Upper lobe of left lung (tissue), 6 donors: ENCODE measurements around the gene DLG2. TPM values are rescaled to one million over a fixed set of nuclear protein-coding genes. Genes with fewer than 3 reads are reported as not detected.

Experiments used
- ATAC-seq, 2 donors: fragments of 200-7000 bp; cut with Tn5 transposase; one replicate each; pipeline ENCODE4 v1.9.1; 2022; ENCODE audit warnings: mild to moderate bottlenecking in 2 of 2, moderate library complexity in 2 of 2; ENCODE audit not compliant: low FRiP score in 2 of 2
- DNase-seq, 2 donors: peaks; one replicate each; pipeline ENCODE4 v3.0.0-alpha.2; 2019 to 2020
- H3K27ac ChIP-seq, 4 donors: fragments of 200-600 bp; sonication (generic); one replicate each; pipeline ENCODE4 v1.5.1; 2016 to 2019
- H3K27me3 ChIP-seq, 4 donors: fragments of 200-600 bp; sonication (generic); one replicate each; pipeline ENCODE4 v1.5.1; 2017 to 2019
- H3K36me3 ChIP-seq, 4 donors: fragments of 200-600 bp; sonication (generic); one replicate each; pipeline ENCODE4 v1.5.1; 2016 to 2019
- H3K4me1 ChIP-seq, 4 donors: fragments of 200-600 bp; sonication (generic); one replicate each; pipeline ENCODE4 v1.5.1; 2018 to 2019
- H3K4me3 ChIP-seq, 4 donors: fragments of 200-600 bp; sonication (generic); one replicate each; pipeline ENCODE4 v1.5.1; 2017 to 2019; ENCODE audit warnings: mild to moderate bottlenecking in 2 of 4, moderate library complexity in 1 of 4
- H3K9me3 ChIP-seq, 4 donors: fragments of 200-600 bp; sonication (generic); one replicate each; pipeline ENCODE4 v1.5.1; 2018 to 2019
- EP300 ChIP-seq, 4 donors: sonication (generic); formaldehyde crosslinking; IDR thresholded peaks; one replicate each; pipeline ENCODE4 v1.5.1; 2017; ENCODE audit warnings: antibody characterized with exemption in 4 of 4, control low read depth in 2 of 4
- POLR2A ChIP-seq, 4 donors: fragments of 450-650 bp; IDR thresholded peaks; one replicate each; pipeline ENCODE4 v1.5.1; 2016 to 2017; ENCODE audit warnings: antibody characterized with exemption in 4 of 4, mild to moderate bottlenecking in 2 of 4
- POLR2AphosphoS5 ChIP-seq, 2 donors: sonication (generic); formaldehyde crosslinking; IDR thresholded peaks; one replicate each; pipeline ENCODE4 v1.5.1; 2017; ENCODE audit warnings: antibody characterized with exemption in 2 of 2
- WGBS, 2 donors: methylation state at CpG; one replicate each; pipeline ENCODE4 v1.1.5; 2017 to 2018; 5-methylcytosine and 5-hydroxymethylcytosine counted together
- total RNA-seq, 6 donors: library from RNA; depleted of rRNA in 4 of 6; stranded (reverse); fragments of >200 nt in 4 of 6; gene quantifications; one replicate each; pipeline versions ENCODE4 v1.1.0 to v1.2.1, GENCODE V29; 2016 to 2021
- TF ChIP-seq, protein P1 (sequence below), 6 experiments: fragments of 450-650 bp in 4 of 6; fragments of 200-600 bp in 2 of 6; sonication (generic) in 2 of 6; IDR thresholded peaks; one replicate each; pipeline ENCODE4 v1.5.1; 2016 to 2019; ENCODE audit warnings: antibody characterized with exemption in 6 of 6
- donor health status: DM: no; HTN: no; CAD: no; lungs with moderate emphysema.
- donor health status: DM: no; HTN: yes; CAD: no; lungs with severe emphysema.

DLG2 gene
- total RNA-seq, 6 donors from 2014 or later: 3.4 to 37.7 (median 9.1) TPM

DNA sequence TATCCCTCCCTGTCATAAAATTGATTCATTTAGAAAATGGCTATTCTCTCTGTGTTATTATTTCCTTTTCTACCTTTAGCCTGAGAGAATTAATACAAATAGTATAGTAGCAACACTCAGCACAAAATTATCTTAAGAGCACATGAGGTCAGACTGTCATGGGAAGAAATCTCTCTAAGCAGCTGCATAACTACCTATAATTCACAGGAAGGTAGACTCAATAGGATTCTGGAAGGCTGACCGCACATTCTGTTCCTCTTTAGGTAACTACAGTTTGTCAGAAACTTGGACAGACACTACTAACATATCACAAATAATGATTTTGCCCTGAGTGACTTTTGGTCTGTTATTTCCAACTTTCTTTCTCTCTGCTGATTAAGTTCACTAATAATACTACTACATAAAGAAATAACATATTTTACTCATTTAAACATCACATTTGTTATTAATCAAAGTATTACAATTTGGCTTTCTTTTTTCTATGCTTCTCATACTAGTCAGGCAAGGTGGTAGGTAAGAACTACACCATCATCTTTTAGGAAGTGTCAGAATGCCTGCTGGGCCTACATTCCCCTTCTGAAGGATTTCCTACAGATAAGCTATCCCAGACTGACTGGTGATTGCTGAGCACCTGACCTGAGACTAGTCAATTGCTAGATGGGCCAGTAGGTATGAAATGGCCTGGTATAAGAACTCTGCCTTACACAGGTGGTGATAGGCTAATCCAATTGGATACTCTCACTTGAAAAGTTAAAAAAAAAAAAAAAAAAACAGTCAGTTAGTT, 325.1 kb downstream of the DLG2 start:
- no peak for DNase-seq
- H3K27ac ChIP-seq: no peak overlapping the region
- H3K4me1 ChIP-seq: no peaks in the 10 kb centered on the region
- 76 to 97% methylated on average over 1 of the region's 1 CpG for WGBS, 2 donors
- no peaks in the 10 kb centered on the region for H3K27me3 ChIP-seq
- no peaks in the 10 kb centered on the region for H3K9me3 ChIP-seq
- H3K4me3 ChIP-seq: no peak overlapping the region
- H3K36me3 ChIP-seq: no peaks in the 10 kb centered on the region
- ATAC-seq: no peak
- TF ChIP-seq POLR2A (IDR thresholded peaks at IDR 0.05) (no peak), EP300 (IDR thresholded peaks at IDR 0.05) (no peak), POLR2AphosphoS5 (IDR thresholded peaks at IDR 0.05) (no peak)
- TF ChIP-seq, protein P1, sequence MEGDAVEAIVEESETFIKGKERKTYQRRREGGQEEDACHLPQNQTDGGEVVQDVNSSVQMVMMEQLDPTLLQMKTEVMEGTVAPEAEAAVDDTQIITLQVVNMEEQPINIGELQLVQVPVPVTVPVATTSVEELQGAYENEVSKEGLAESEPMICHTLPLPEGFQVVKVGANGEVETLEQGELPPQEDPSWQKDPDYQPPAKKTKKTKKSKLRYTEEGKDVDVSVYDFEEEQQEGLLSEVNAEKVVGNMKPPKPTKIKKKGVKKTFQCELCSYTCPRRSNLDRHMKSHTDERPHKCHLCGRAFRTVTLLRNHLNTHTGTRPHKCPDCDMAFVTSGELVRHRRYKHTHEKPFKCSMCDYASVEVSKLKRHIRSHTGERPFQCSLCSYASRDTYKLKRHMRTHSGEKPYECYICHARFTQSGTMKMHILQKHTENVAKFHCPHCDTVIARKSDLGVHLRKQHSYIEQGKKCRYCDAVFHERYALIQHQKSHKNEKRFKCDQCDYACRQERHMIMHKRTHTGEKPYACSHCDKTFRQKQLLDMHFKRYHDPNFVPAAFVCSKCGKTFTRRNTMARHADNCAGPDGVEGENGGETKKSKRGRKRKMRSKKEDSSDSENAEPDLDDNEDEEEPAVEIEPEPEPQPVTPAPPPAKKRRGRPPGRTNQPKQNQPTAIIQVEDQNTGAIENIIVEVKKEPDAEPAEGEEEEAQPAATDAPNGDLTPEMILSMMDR (IDR thresholded peaks at IDR 0.05): no peak

DNA sequence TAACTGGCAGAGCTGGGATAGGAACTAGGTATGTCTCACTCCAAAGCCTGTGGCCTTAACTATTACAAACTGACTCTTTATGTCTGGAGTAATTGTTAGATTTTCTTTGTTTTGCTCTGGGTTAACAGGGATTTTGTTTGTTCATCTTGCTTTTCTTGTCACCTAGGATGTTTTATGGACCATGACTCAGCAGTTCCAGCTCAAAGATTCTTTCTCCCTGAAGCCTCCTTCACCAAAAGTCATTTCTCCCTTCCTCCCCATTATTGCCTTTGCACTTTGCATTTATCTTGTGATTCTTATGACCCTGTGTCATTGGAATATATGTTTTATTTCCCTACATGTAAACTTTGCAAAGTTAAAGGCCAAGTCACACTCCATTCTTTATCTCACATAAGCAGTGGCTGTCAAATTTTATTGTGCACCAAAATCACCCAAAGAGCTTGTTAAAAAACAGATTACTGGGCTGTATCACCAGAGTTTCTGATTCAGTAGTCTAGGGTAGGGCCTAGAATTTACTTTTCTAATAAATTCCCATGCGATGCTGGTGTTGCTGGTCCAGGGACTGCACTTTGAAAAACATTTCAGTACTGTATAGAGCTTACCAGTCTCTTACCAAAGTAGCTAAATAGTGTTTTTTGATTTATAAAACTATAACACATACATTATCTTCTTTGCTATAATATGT, 327.7 kb downstream of the DLG2 start:
- WGBS, 2 donors: 75 to 78% methylated on average over 1 of the region's 1 CpG
- Histone ChIP-seq H3K36me3 (no peaks in the 10 kb centered on the region), H3K4me3 (no peak overlapping the region), H3K27me3 (no peaks in the 10 kb centered on the region), H3K4me1 (no peaks in the 10 kb centered on the region), H3K27ac (no peak overlapping the region), H3K9me3 (no peaks in the 10 kb centered on the region)
- no peak for ATAC-seq
- no peak for DNase-seq
- TF ChIP-seq, protein P1 (IDR thresholded peaks at IDR 0.05): no peak
- TF ChIP-seq POLR2AphosphoS5 (IDR thresholded peaks at IDR 0.05) (no peak), POLR2A (IDR thresholded peaks at IDR 0.05) (no peak), EP300 (IDR thresholded peaks at IDR 0.05) (no peak)

DNA sequence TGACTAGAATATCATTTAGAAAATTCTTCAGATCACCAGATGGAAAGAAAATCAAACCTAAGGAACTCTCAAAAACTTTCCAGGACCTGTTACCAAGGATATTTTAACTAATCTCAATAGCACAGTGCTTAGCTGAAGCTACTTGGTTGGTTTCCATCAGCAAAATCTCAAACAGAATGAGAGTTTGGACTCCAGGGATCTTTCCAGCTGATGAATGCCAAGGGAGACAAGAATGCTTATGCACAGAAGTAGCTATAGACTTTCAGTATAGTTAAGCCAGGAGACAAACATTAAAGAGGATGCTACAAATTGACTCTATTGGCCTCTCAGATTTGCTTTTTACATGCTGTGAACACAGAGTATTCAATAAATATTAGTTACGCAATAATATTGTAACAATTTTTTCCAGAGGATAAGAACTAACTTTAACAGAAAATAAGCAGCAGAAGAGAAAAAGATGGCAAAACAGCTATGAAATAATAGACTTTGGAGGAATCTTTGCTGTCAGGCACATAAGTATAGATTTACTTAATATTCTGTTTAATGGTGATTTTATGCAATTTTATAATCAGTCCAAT, 331.4 kb downstream of the DLG2 start:
- no peak for TF ChIP-seq POLR2AphosphoS5 (IDR thresholded peaks at IDR 0.05)
- TF ChIP-seq EP300 (IDR thresholded peaks at IDR 0.05): no peak
- TF ChIP-seq POLR2A (IDR thresholded peaks at IDR 0.05): no peak
- TF ChIP-seq, protein P1 (IDR thresholded peaks at IDR 0.05): no peak
- Histone ChIP-seq H3K27ac (no peak overlapping the region), H3K36me3 (no peaks in the 10 kb centered on the region), H3K9me3 (no peaks in the 10 kb centered on the region), H3K4me1 (no peaks in the 10 kb centered on the region), H3K4me3 (no peak overlapping the region), H3K27me3 (no peaks in the 10 kb centered on the region)
- WGBS, 2 donors: 86 to 100% methylated on average over 1 of the region's 1 CpG
- ATAC-seq: no peak
- DNase-seq: no peak

DNA sequence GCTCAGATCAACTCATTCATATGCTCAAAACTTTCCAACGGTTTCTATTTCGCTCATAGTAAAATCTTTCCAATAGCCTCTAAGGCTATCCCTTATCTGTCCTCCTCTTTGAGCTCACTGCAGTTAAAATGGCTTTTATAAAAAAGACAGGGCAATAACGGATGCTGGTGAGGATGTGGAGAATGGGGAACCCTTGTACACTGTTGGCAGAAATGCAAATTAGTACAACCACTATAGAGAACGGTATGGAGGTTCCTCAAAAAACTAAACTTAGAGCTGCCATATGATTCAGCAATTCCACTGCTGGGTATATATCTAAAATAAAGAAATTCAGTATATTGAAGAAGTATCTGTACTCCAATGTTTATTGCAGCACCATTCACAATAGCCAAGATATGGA, 345.6 kb downstream of the DLG2 start:
- DNase-seq: no peak
- Histone ChIP-seq H3K4me3 (no peak overlapping the region), H3K36me3 (no peaks in the 10 kb centered on the region), H3K27ac (no peak overlapping the region), H3K27me3 (no peaks in the 10 kb centered on the region), H3K4me1 (no peaks in the 10 kb centered on the region), H3K9me3 (no peaks in the 10 kb centered on the region)
- TF ChIP-seq POLR2A (IDR thresholded peaks at IDR 0.05): no peak
- no peak for TF ChIP-seq POLR2AphosphoS5 (IDR thresholded peaks at IDR 0.05)
- no peak for TF ChIP-seq EP300 (IDR thresholded peaks at IDR 0.05)
- TF ChIP-seq, protein P1 (IDR thresholded peaks at IDR 0.05): no peak
- 87 to 88% methylated on average over 4 of the region's 4 CpGs for WGBS, 2 donors
- ATAC-seq: no peak
